Nucleus accumbens (tissue), 56 donors: ENCODE data around the gene INA.

Experiments used
- DNase-seq, 56 donors: peaks; one replicate each; lab custom pipeline; 2025; lab: John Stamatoyannopoulos, UW

The INA gene

GRCh38 chr10:103265717-103266329, 11.1 kb upstream of the INA start:
- peak in 7 of 56 donors; percentile 2 to 43 (median 9) for DNase-seq

- peak in 1 of 56 donors; percentile 11 for DNase-seq
Observed at GRCh38 chr10:103273041-103273441, 3.9 kb upstream of the INA start.

- DNase-seq, result no peak
Observed at GRCh38 chr10:103276251-103276895, 565 bp upstream of the INA start.

- DNase-seq, result peak in 5 of 56 donors; percentile 7 to 26 (median 7)
Observed at GRCh38 chr10:103277713-103278536, 987 bp downstream of the INA start.

GRCh38 chr10:103278537-103278823, 1.5 kb downstream of the INA start:
- DNase-seq, result peak in 2 of 56 donors; percentile 5 to 22

- DNase-seq, result peak in 8 of 56 donors; percentile 2 to 43 (median 6)
Observed at GRCh38 chr10:103278862-103279298, 1.9 kb downstream of the INA start.

- peak in 1 of 56 donors; percentile 5 for DNase-seq
Observed at GRCh38 chr10:103280031-103280430, 3.1 kb downstream of the INA start.

- no peak for DNase-seq
Observed at GRCh38 chr10:103280506-103280905, 3.6 kb downstream of the INA start.

GRCh38 chr10:103281753-103282152, 4.8 kb downstream of the INA start:
- peak in 29 of 56 donors; percentile 5 to 67 (median 23) for DNase-seq

GRCh38 chr10:103282961-103283360, 6.0 kb downstream of the INA start:
- no peak for DNase-seq

GRCh38 chr10:103284170-103284569, 7.2 kb downstream of the INA start:
- DNase-seq, result no peak

- no peak for DNase-seq
Observed at GRCh38 chr10:103287992-103288391, 11.1 kb downstream of the INA start.

- no peak for DNase-seq
Observed at GRCh38 chr10:103291588-103291987, 14.7 kb downstream of the INA start.

- DNase-seq, result peak in 1 of 56 donors; percentile 6
Observed at GRCh38 chr10:103295374-103296015, 18.6 kb downstream of the INA start.

- DNase-seq, result no peak
Observed at GRCh38 chr10:103307594-103307993, 30.7 kb downstream of the INA start.

GRCh38 chr10:103310197-103310596, 33.3 kb downstream of the INA start:
- DNase-seq, result no peak

- DNase-seq, result no peak
Observed at GRCh38 chr10:103316087-103316486, 39.1 kb downstream of the INA start.

- DNase-seq, result no peak
Observed at GRCh38 chr10:103327906-103328305, 51.0 kb downstream of the INA start.

- no peak for DNase-seq
Observed at GRCh38 chr10:103333934-103334520, 57.1 kb downstream of the INA start.

GRCh38 chr10:103334567-103334966, 57.6 kb downstream of the INA start:
- DNase-seq, result no peak

GRCh38 chr10:103336370-103336769, 59.4 kb downstream of the INA start:
- no peak for DNase-seq
